T follicular helper cell (primary cell): ENCODE measurements around the gene GNAI1.

Experiments used
- DNase-seq: peaks from one replicate; pipeline ENCODE4 v3.0.0-alpha.2; 2020; ENCODE audit warnings: low read depth

Gene GNAI1

GRCh38 chr7:80213814-80214213, 79.2 kb downstream of the GNAI1 start:
- DNase-seq = no peak

- no peak for DNase-seq
Measured at GRCh38 chr7:80215734-80216133, 81.1 kb downstream of the GNAI1 start.

GRCh38 chr7:80216996-80217842, 82.6 kb downstream of the GNAI1 start:
- DNase-seq = no peak

- DNase-seq = no peak
Measured at GRCh38 chr7:80218723-80219122, 84.1 kb downstream of the GNAI1 start.

GRCh38 chr7:80220022-80220634, 85.5 kb downstream of the GNAI1 start:
- no peak for DNase-seq

- no peak for DNase-seq
Measured at GRCh38 chr7:80224415-80224814, 89.8 kb downstream of the GNAI1 start.

- no peak for DNase-seq
Measured at GRCh38 chr7:80225361-80225760, 90.7 kb downstream of the GNAI1 start.

- no peak for DNase-seq
Measured at GRCh38 chr7:80226629-80227028, 92.0 kb downstream of the GNAI1 start.

GRCh38 chr7:80230327-80230726, 95.7 kb downstream of the GNAI1 start:
- no peak for DNase-seq

- no peak for DNase-seq
Measured at GRCh38 chr7:80231707-80232106, 97.1 kb downstream of the GNAI1 start.

GRCh38 chr7:80232979-80233724, 98.5 kb downstream of the GNAI1 start:
- DNase-seq = no peak

- DNase-seq = no peak
Measured at GRCh38 chr7:80235334-80235733, 100.7 kb downstream of the GNAI1 start.

- DNase-seq = no peak
Measured at GRCh38 chr7:80236681-80237080, 102.0 kb downstream of the GNAI1 start.

- DNase-seq = no peak
Measured at GRCh38 chr7:80240265-80241025, 105.8 kb downstream of the GNAI1 start.

- DNase-seq = no peak
Measured at GRCh38 chr7:80241671-80242070, 107.0 kb downstream of the GNAI1 start.

GRCh38 chr7:80243425-80243824, 108.8 kb downstream of the GNAI1 start:
- no peak for DNase-seq

GRCh38 chr7:80244206-80244916, 109.7 kb downstream of the GNAI1 start:
- DNase-seq = no peak

GRCh38 chr7:80247144-80247543, 112.5 kb downstream of the GNAI1 start:
- no peak for DNase-seq

GRCh38 chr7:80247891-80248290, 113.3 kb downstream of the GNAI1 start:
- no peak for DNase-seq

GRCh38 chr7:80249184-80249583, 114.6 kb downstream of the GNAI1 start:
- DNase-seq = no peak

- DNase-seq = no peak
Measured at GRCh38 chr7:80249619-80250295, 115.1 kb downstream of the GNAI1 start.
